NCI-H1930 (cell line): ENCODE data around the gene PLA2G2A.
A peak's percentile ranks its signal among the peaks of the same experiment; 100 is the strongest.
"Not testable (repeated sequence)": the region's sequence is repeated elsewhere in the genome, so short reads cannot be mapped to it uniquely, and the experiment has no call there.

Experiments
- DNase-seq, 2 experiments: peaks; one replicate each; lab custom pipeline; 2025; lab: John Stamatoyannopoulos, UW

The PLA2G2A gene

GRCh38 chr1:19979494-19979977 lies at the start of gene PLA2G2A:
TSS of gene PLA2G2A (minus strand) at chr1:19979618. CDS start at chr1:19978773, 845 bp downstream.
- DNase-seq = no peak

- DNase-seq = no peak
Observed at GRCh38 chr1:20028726-20029125, 49.3 kb upstream of the PLA2G2A start.

DNA sequence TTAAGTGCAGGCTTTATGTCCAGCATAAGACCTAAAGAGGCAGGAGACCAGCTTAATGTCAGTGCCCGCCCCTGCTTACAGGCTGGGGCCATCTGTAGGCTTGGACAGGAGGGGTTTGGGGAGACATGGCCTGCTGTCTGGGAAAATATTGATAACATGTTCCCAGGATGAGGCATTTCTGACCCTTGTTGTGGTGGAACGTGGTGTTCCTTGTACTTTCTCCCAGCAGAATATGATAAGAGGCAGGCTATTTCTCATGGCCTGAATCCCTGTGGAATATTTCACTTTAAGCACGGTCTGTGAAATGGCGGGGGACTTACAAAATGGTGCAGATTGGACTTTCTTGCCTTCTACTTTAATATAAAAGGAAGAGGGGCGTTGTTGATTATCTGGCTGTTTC lies 48.7 kb upstream of the PLA2G2A start:
- no peak for DNase-seq

- no peak for DNase-seq
Observed at GRCh38 chr1:20017741-20018140, 38.3 kb upstream of the PLA2G2A start.

- DNase-seq = no peak
Observed at GRCh38 chr1:20014153-20014552, 34.7 kb upstream of the PLA2G2A start.

GRCh38 chr1:20010016-20010415 lies 30.6 kb upstream of the PLA2G2A start:
- DNase-seq = no peak

- DNase-seq = no peak
Observed at GRCh38 chr1:20009212-20009611, 29.8 kb upstream of the PLA2G2A start.

GRCh38 chr1:20008391-20008841 lies 29.0 kb upstream of the PLA2G2A start:
- no peak for DNase-seq

DNA sequence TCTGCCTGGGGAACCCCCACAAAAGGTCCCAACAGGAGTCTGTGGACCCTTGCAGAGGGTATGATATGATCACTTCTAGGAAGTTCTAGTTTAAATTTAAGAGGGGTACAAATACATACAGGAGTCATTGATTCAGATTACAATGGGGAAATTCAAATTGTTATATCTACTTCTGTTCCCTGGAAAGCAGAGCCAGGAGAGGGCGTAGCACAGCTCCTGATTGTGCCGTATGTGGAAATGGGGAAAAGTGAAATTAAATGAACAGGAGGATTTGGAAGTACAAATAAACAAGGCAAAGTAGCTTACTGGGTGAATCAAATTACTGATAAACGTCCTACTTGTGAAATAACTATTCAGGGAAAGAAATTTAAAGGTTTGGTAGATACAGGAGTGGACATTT lies 19.4 kb upstream of the PLA2G2A start:
- not testable (repeated sequence) for DNase-seq

DNA sequence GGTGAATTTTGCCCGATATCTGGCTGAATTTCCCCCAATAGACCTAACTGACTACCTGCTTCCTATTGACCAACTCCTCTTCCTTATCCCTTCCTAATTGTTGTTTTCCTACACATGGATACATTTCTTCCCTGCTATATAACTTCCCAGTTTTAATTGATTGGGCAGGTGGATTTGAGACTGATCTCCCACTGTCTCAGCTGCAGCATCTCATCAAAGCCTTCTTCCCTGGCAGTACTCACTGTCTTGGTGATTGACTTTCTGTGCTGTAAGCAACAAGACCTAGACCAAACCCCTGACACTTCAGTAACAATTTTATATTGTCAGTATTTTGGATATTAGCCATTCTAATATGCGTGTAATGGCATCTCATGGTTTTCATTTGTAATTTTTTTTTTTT lies 11.3 kb upstream of the PLA2G2A start:
- DNase-seq = no peak

DNA sequence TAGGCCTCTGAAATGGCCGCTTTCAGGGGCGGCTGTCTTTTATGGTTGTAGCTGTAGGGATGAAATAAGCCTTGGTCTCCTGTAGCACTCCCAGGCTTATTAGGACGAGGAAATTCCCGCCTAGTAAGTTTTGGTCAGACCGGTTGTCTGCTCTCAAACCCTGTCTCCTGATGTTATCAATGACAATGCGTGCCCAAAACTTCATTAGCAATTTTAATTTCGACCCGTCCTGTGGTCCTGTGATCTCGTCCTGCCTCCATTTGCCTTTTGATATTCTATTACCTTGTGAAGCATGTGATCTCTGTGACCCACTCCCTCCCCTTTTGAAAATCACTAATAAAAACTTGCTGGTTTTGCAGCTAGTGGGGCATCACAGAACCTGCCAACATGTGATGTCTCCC lies 10.8 kb upstream of the PLA2G2A start:
- not testable (repeated sequence) for DNase-seq

GRCh38 chr1:19988267-19989006 lies 9.0 kb upstream of the PLA2G2A start:
- DNase-seq = no peak

- DNase-seq = no peak
Observed at GRCh38 chr1:19987719-19988118, 8.3 kb upstream of the PLA2G2A start.

DNA sequence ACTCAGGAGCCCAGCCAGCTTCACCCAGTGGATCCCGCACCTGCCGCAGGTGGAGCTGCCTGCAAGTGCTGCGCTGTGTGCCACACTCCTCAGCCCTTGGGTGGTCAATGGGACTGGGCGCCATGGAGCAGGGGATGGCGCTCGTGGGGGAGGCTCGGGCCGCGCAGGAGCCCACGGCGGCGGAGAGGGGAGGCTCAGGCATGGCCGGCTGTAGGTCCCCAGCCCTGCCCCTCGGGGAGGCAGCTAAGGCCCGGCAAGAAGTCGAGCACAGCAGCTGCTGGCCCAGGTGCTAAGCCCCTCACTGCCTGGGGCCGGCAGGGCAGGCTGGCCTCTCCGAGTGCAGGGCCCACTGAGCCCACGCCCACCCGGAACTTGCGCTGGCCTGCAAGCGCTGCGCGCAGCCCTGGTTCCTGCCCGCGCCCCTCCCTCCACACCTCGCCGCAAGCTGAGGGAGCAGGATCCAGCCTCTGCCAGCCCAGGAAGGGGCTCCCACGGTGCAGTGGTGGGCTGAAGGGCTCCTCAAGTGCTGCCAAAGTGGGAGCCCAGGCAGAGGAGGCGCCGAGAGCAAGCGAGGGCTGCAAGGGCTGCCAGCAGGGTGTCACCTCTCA lies 5.1 kb upstream of the PLA2G2A start:
- not testable (repeated sequence) for DNase-seq

GRCh38 chr1:19981507-19982312 lies 2.3 kb upstream of the PLA2G2A start:
- DNase-seq = no peak

DNA sequence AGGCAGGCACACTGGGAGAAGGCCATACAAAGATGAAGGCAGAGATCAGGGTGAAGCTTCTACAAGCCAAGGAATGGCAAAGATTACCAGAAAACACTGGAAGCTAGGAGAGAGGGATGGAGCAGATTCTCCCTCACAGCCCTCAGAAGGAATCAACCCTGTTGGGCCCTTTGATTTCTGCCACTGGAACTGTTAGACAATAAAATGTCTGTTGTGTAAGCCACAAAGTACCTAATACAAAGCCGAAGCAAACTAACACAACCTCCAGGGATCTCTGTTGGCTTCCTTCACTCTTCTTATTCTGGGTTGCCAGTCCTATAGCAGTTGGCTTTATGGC lies 1.7 kb upstream of the PLA2G2A start:
- no peak for DNase-seq

DNA sequence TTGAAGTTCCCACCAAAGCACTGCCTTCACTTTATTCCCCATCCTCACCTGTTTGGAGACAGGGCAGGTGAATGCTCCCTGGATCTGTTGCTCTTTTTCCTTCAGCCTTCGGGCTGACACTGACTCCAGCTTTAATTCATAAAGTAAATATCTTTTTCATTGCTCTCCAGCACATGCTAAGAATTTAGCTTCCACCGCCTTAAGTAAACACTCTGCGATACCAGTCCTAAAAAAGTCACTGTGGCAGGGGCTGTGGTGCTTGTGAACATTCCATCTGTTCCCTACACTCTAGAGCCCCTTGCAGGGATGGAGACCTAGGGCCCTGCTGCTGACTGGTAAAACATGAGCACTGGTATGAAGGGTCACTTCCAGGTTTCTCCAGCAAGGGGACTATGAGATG lies 896 bp upstream of the PLA2G2A start:
- no peak for DNase-seq

DNA sequence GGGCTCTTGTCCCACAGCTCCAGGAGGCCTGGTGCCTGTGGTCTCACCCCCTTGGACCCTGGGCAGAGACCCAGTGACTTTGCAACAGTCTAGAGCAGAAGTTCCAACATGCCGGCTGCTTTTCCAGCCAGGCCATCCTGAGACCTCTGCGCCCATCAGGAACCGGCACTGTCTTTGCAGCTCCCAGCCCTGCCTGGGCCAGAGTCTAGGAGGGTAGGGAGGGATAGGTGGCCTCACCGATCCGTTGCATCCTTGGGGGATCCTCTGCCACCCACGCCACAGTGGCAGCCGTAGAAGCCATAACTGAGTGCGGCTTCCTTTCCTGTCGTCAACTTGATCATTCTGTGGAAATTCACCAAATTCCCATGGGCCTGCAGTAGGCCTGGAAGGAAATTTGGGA lies 1.3 kb downstream of the PLA2G2A start:
- no peak for DNase-seq

- DNase-seq = no peak
Observed at GRCh38 chr1:19976317-19977003, 3.0 kb downstream of the PLA2G2A start.

- DNase-seq = no peak
Observed at GRCh38 chr1:19975423-19976193, 3.8 kb downstream of the PLA2G2A start.

GRCh38 chr1:19974822-19975416 lies 4.5 kb downstream of the PLA2G2A start:
- peak in 1 of 2 experiments; percentile 7 for DNase-seq
